Esophagus squamous epithelium (tissue), 5 donors: Measurements from ENCODE around the gene MOV10. TPM values are rescaled to one million over a fixed set of nuclear protein-coding genes. Genes with fewer than 3 reads are reported as not detected.

Experiments
- DNase-seq: peaks from one replicate; lab custom pipeline; 2025; lab: John Stamatoyannopoulos, UW
- H3K27ac ChIP-seq, 4 donors: fragments of 200-600 bp; sonication (generic); one replicate each; pipeline ENCODE4 v1.5.1; 2016 to 2019; ENCODE audit warnings: mild to moderate bottlenecking in 1 of 4
- H3K27me3 ChIP-seq, 4 donors: fragments of 200-600 bp; sonication (generic); 1 replicate in 3 of 4; 2 replicates in 1 of 4; pipeline versions ENCODE4 v1.5.1 to v1.6.0; 2017 to 2021; ENCODE audit warnings: antibody characterized with exemption in 1 of 4
- H3K36me3 ChIP-seq, 3 donors: fragments of 200-600 bp; sonication (generic); one replicate each; pipeline ENCODE4 v1.5.1; 2016 to 2019
- H3K4me1 ChIP-seq, 3 donors: fragments of 200-600 bp; sonication (generic); one replicate each; pipeline ENCODE4 v1.5.1; 2017 to 2019
- H3K4me3 ChIP-seq, 4 donors: fragments of 200-600 bp; sonication (generic); 1 replicate in 3 of 4; 2 replicates in 1 of 4; pipeline ENCODE4 v1.5.1; 2016 to 2019; ENCODE audit warnings: mild to moderate bottlenecking in 2 of 4, moderate library complexity in 1 of 4
- H3K9me3 ChIP-seq, 3 donors: fragments of 200-600 bp; sonication (generic); one replicate each; pipeline ENCODE4 v1.5.1; 2016 to 2019
- CTCF ChIP-seq, 6 experiments: fragments of 450-650 bp in 4 of 6; fragments of 200-600 bp in 2 of 6; sonication (generic) in 2 of 6; IDR thresholded peaks; one replicate each; pipeline ENCODE4 v1.5.1; 2016 to 2019; ENCODE audit warnings: antibody characterized with exemption in 6 of 6, mild to moderate bottlenecking in 4 of 6, moderate library complexity in 4 of 6
- POLR2A ChIP-seq, 4 donors: fragments of 450-650 bp; IDR thresholded peaks; one replicate each; pipeline ENCODE4 v1.6.1; 2017; ENCODE audit warnings: antibody characterized with exemption in 4 of 4, mild to moderate bottlenecking in 4 of 4, moderate library complexity in 3 of 4
- WGBS, 2 donors: methylation state at CpG; one replicate each; pipeline ENCODE4 v1.1.5; 2018; 5-methylcytosine and 5-hydroxymethylcytosine counted together
- intact Hi-C: fragments of 100-400 bp; cut with DNase I; formaldehyde crosslinking; loops from one replicate; pipeline ENCODE4 v1.15.0; 2022
- total RNA-seq, 4 donors: library from RNA; depleted of rRNA; stranded (reverse); fragments of >200 nt; gene quantifications; one replicate each; pipeline ENCODE4 v1.1.0, GENCODE V29; 2016
- donor health status: DM: yes; HTN: yes; CAD: no.

Gene MOV10
- total RNA-seq, 4 donors from 2014 or later, result 16.5 to 34.2 (median 28.9) TPM

GRCh38 chr1:112711670-112712069 is 37.2 kb downstream of the MOV10 start:
- no peak overlapping the region for H3K4me3 ChIP-seq
- intact Hi-C loops, result no loop called here
- no peak for DNase-seq
- no peaks in the 10 kb centered on the region for H3K9me3 ChIP-seq
- TF ChIP-seq CTCF (IDR thresholded peaks at IDR 0.05) (no peak), POLR2A (IDR thresholded peaks at IDR 0.05) (no peak)
- no peaks in the 10 kb centered on the region for H3K27me3 ChIP-seq
- H3K27ac ChIP-seq, result no peak overlapping the region
- H3K36me3 ChIP-seq, result peaks cover 0 to 24% (median 0%) of the 10 kb centered on the region in 3 donors
- WGBS, 2 donors, result 80 to 82% methylated on average over 9 to 11 of the region's 11 CpGs
- peaks cover 0 to 42% (median 24%) of the 10 kb centered on the region in 3 donors for H3K4me1 ChIP-seq

DNA sequence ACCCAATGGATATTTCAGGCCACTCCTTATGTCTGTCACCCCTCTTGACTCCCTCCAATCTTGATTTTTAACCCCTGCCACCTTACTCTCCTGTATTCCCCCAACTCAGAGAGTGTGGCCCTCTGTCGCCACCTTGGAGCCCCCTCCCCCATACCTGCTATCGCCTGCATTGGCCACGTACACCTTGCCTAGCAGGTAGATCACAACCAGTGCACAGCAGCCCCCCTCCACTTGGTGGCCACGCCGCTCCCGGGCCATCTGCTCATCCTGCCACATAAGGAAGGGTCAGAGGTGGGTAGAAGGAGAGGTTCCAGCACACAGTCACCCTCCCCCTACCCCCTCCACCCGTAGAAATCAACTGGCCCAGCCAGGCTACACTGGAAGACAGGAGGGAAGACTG is 37.7 kb downstream of the MOV10 start:
- Histone ChIP-seq H3K4me1 (peaks cover 0 to 39% (median 24%) of the 10 kb centered on the region in 3 donors), H3K36me3 (peaks cover 0 to 24% (median 0%) of the 10 kb centered on the region in 3 donors), H3K27me3 (no peaks in the 10 kb centered on the region), H3K4me3 (no peak overlapping the region), H3K9me3 (no peaks in the 10 kb centered on the region), H3K27ac (no peak overlapping the region)
- DNase-seq, result no peak
- TF ChIP-seq CTCF (IDR thresholded peaks at IDR 0.05) (no peak), POLR2A (IDR thresholded peaks at IDR 0.05) (no peak)
- 75 to 100% methylated on average over 3 to 4 of the region's 7 CpGs for WGBS, 2 donors
- intact Hi-C loops, result no loop called here

GRCh38 chr1:112712701-112713128 is 38.3 kb downstream of the MOV10 start:
- no peak overlapping the region for H3K27ac ChIP-seq
- WGBS, 2 donors, result 83 to 87% methylated on average over 6 to 9 of the region's 9 CpGs
- intact Hi-C loops, result no loop called here

DNA sequence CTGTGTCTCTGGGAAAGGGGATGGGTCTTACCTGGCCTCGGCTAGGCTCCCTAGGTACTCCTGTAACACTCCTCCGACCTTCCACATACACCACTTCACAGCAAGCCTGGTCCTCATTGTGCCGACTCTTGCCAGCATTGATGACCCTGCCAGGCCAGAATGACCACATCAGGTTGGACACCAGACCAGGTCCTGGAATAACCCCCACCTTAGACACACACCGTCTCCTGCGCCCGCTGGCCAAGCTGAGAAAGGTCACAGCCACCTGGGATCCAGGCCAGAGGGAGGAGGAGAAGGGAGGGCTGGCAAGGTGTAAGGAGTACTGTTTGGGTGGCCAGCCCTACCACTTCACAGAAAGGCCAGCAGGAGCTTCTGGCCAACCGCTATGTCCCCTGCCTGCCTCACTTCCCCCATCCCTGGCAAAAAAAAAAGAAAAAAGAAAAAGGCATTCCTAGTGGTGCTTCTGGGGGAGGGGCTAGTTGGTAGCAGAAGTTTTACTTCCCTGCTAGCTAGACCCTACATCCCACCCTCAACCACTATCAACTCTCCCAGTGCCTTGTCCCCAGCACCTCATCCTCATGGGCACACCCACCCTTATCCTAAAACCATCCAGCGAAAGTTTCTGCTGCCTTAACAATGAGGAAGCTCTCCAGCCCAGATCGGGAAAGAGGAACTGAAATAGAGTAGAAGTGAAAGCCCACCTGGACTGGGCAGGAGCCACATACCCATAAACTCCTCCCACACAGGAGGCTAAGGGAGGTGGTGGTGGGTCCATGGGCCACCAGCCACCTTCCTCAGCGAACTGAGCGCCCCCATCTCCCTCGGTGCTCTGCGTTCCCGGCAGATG is 39.2 kb downstream of the MOV10 start:
- Histone ChIP-seq H3K27ac (peak overlapping the region in 2 of 4 donors; percentile 70 to 83), H3K9me3 (no peaks in the 10 kb centered on the region), H3K4me1 (peaks cover 0 to 35% (median 18%) of the 10 kb centered on the region in 3 donors), H3K4me3 (peak overlapping the region; percentile 59 to 81 (median 63)), H3K36me3 (peaks cover 0 to 24% (median 0%) of the 10 kb centered on the region in 3 donors), H3K27me3 (peaks cover 0 to 4% (median 0%) of the 10 kb centered on the region in 4 donors)
- intact Hi-C loops, result no loop called here
- TF ChIP-seq CTCF (IDR thresholded peaks at IDR 0.05) (no peak), POLR2A (IDR thresholded peaks at IDR 0.05) (no peak)
- WGBS, 2 donors, result 47 to 59% methylated on average over 5 to 6 of the region's 14 CpGs
- DNase-seq, result no peak

More at GRCh38 chr1:112712701-112713128, 38.3 kb downstream of the MOV10 start:
- peaks cover 0 to 34% (median 20%) of the 10 kb centered on the region in 3 donors for H3K4me1 ChIP-seq
- DNase-seq, result no peak
- peaks cover 0 to 2% (median 0%) of the 10 kb centered on the region in 4 donors for H3K27me3 ChIP-seq
- H3K9me3 ChIP-seq, result no peaks in the 10 kb centered on the region
- no peak overlapping the region for H3K4me3 ChIP-seq
- peaks cover 0 to 24% (median 0%) of the 10 kb centered on the region in 3 donors for H3K36me3 ChIP-seq
- TF ChIP-seq POLR2A (IDR thresholded peaks at IDR 0.05) (no peak), CTCF (IDR thresholded peaks at IDR 0.05) (no peak)
